Ishikawa (cell line): Measurements from ENCODE around the gene ROBO2.

ENCODE experiments used
- CEBPB ChIP-seq: IDR thresholded peaks from 2 replicates; pipeline ENCODE4 v1.6.1; 2012
- CREB1 ChIP-seq: IDR thresholded peaks from 2 replicates; pipeline ENCODE4 v1.6.1; 2012; ENCODE audit warnings: low read depth
- EGR1 ChIP-seq: IDR thresholded peaks from 2 replicates; pipeline ENCODE4 v1.6.1; 2012
- EP300 ChIP-seq: IDR thresholded peaks from 2 replicates; pipeline ENCODE4 v1.6.1; 2012; ENCODE audit warnings: borderline replicate concordance
- FOXM1 ChIP-seq: IDR thresholded peaks from 2 replicates; pipeline ENCODE4 v1.6.1; 2012; ENCODE audit warnings: low read depth, borderline replicate concordance
- NFIC ChIP-seq: IDR thresholded peaks from 2 replicates; pipeline ENCODE4 v1.6.1; 2012
- RAD21 ChIP-seq: IDR thresholded peaks from 2 replicates; pipeline ENCODE4 v1.6.1; 2012; ENCODE audit warnings: low read depth
- REST ChIP-seq: IDR thresholded peaks from 2 replicates; pipeline ENCODE4 v1.6.1; 2012; ENCODE audit warnings: low read depth, mild to moderate bottlenecking
- TAF1 ChIP-seq: IDR thresholded peaks from 2 replicates; pipeline ENCODE4 v1.6.1; 2012; ENCODE audit warnings: low read depth, mild to moderate bottlenecking
- TCF12 ChIP-seq: IDR thresholded peaks from 2 replicates; pipeline ENCODE4 v1.6.1; 2012; ENCODE audit warnings: low read depth
- TEAD4 ChIP-seq: IDR thresholded peaks from 2 replicates; pipeline ENCODE4 v1.6.1; 2012
- YY1 ChIP-seq: IDR thresholded peaks from 2 replicates; pipeline ENCODE4 v1.6.1; 2012; ENCODE audit warnings: low read depth
- ZBTB7A ChIP-seq: IDR thresholded peaks from 2 replicates; pipeline ENCODE4 v1.6.1; 2012; ENCODE audit warnings: low read depth
- TF ChIP-seq, protein P1 (sequence below): IDR thresholded peaks from 2 replicates; pipeline ENCODE4 v1.6.1; 2012

GRCh38 chr3:77342027-77342426, 302.1 kb downstream of the ROBO2 start:
- no peak for TF ChIP-seq CEBPB
- no peak for TF ChIP-seq TAF1
- no peak for TF ChIP-seq RAD21
- no peak for TF ChIP-seq REST
- no peak for TF ChIP-seq TEAD4
- TF ChIP-seq FOXM1 = no peak
- TF ChIP-seq CREB1 = no peak
- TF ChIP-seq YY1 = no peak
- TF ChIP-seq EP300 = no peak
- no peak for TF ChIP-seq NFIC
- TF ChIP-seq TCF12 = no peak
- TF ChIP-seq, protein P1, sequence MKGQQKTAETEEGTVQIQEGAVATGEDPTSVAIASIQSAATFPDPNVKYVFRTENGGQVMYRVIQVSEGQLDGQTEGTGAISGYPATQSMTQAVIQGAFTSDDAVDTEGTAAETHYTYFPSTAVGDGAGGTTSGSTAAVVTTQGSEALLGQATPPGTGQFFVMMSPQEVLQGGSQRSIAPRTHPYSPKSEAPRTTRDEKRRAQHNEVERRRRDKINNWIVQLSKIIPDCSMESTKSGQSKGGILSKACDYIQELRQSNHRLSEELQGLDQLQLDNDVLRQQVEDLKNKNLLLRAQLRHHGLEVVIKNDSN = no peak
- no peak for TF ChIP-seq EGR1
- no peak for TF ChIP-seq ZBTB7A
